ENCODE data around the gene DUOX1.

- TF ChIP-seq CTCF (IDR thresholded peaks at IDR 0.05): no peak
- TF ChIP-seq POLR2A (IDR thresholded peaks at IDR 0.05): no peak
Measured at GRCh38 chr15:45156744-45157455, 27.1 kb downstream of the DUOX1 start.
